BJ (cell line): ENCODE measurements around the gene KIF4B. TPM values are rescaled to one million over a fixed set of nuclear protein-coding genes. Genes with fewer than 3 reads are reported as not detected.
A peak's percentile ranks its signal among the peaks of the same experiment; 100 is the strongest.
"Not testable (repeated sequence)": the region's sequence is repeated elsewhere in the genome, so short reads cannot be mapped to it uniquely, and the experiment has no call there.

ENCODE experiments used
- CTCF ChIA-PET: fragments of 350-600 bp; formaldehyde crosslinking; extraction: SDS; loops from one replicate; lab custom pipeline; 2021; ENCODE audit warnings: antibody characterized with exemption, inconsistent platforms; lab: Yijun Ruan, JAX
- POLR2A ChIA-PET: fragments of 300-600 bp; sonication (Branson Sonifier 250); formaldehyde crosslinking; extraction: SDS; loops from one replicate; lab custom pipeline; 2021; ENCODE audit warnings: antibody characterized with exemption; lab: Charles Lee
- DNase-seq: peaks from one replicate; pipeline ENCODE4 v3.0.0-alpha.2; 2011; ENCODE audit warnings: low read depth
- H3K27me3 ChIP-seq: 2 replicates; pipeline ENCODE4 v1.6.0; 2011; ENCODE audit warnings: low read length; ENCODE audit not compliant: control insufficient read depth, insufficient read depth
- H3K36me3 ChIP-seq: 2 replicates; pipeline ENCODE4 v1.5.1; 2011; ENCODE audit warnings: low read length; ENCODE audit not compliant: control insufficient read depth, insufficient read depth
- H3K4me3 ChIP-seq: 2 replicates; pipeline ENCODE4 v1.5.1; 2011; ENCODE audit warnings: low read depth, mild to moderate bottlenecking, control low read depth, low read length
- polyA plus RNA-seq: library from polyadenylated mRNA; depleted of rRNA; stranded (reverse); fragments of >200 nt; gene quantifications from 2 replicates; pipeline ENCODE4 v1.2.3, GENCODE V29; 2011
- TF ChIP-seq, protein P1 (sequence below): IDR thresholded peaks from 2 replicates; pipeline ENCODE4 v1.5.1; 2011; ENCODE audit warnings: low read depth, mild to moderate bottlenecking, control low read depth, inconsistent platforms, low read length, moderate library complexity; ENCODE audit not compliant: insufficient read depth

Gene KIF4B
- polyA plus RNA-seq, 1 experiment: not detected

DNA sequence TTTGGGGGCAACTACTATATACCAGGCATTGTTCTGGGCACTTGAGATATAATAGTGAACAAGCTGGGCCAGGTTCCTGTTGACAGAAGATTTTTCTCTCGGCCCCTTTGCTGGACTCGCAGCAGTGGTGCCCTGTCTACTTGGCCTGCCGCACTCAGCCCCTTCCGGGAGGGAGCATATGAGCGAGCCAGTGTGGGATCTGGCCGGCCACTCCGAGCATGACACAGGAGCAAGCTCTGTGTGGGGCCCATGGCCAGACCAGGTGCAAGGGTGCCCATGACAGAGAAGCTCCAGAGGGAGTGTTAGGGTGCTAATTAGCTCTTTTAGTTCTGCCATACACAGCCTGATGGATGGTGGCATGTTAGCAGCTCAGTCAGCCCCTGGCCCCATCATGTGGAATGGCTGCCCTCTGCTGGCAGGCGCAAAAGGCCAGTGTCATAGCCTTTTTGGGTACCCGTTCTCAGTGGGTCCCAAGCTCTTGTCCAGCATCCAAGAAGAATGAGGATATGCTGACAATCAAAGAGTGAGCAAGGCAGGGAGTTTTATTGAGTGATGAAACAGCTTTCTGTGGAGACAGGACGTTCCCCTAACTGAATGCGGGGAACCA, 9.3 kb upstream of the KIF4B start:
- ChIA-PET POLR2A (no interaction called here), CTCF (interaction anchor here (0.8 to 1.6 kb wide), 4 partner anchors 11 to 31 kb away, joined by 3 to 4 read pairs (median 3); no protein-coding TSS in a partner anchor)
- DNase-seq: no peak
- no peak overlapping the region for H3K4me3 ChIP-seq
- no peaks in the 10 kb centered on the region for H3K27me3 ChIP-seq
- no peaks in the 10 kb centered on the region for H3K36me3 ChIP-seq
- TF ChIP-seq, protein P1, sequence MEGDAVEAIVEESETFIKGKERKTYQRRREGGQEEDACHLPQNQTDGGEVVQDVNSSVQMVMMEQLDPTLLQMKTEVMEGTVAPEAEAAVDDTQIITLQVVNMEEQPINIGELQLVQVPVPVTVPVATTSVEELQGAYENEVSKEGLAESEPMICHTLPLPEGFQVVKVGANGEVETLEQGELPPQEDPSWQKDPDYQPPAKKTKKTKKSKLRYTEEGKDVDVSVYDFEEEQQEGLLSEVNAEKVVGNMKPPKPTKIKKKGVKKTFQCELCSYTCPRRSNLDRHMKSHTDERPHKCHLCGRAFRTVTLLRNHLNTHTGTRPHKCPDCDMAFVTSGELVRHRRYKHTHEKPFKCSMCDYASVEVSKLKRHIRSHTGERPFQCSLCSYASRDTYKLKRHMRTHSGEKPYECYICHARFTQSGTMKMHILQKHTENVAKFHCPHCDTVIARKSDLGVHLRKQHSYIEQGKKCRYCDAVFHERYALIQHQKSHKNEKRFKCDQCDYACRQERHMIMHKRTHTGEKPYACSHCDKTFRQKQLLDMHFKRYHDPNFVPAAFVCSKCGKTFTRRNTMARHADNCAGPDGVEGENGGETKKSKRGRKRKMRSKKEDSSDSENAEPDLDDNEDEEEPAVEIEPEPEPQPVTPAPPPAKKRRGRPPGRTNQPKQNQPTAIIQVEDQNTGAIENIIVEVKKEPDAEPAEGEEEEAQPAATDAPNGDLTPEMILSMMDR: peak; percentile 52

DNA sequence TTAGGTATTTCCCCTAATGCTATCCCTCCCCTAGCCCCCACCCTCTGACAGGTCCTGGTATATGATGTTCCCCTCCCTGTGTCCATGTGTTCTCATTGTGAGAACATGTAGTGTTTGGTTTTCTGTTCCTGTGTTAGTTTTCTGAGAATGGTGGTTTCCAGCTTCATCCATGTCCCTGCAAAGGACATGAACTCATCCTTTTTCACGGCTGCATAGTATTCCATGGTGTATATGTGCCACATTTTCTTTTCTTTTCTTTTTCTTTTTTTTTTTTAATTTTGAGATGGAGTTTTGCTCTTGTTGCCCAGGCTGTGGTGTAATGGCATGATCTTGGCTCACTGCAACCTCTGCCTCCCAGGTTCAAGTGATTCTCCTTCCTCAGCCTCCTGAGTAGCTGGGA, 7.3 kb upstream of the KIF4B start:
- H3K27me3 ChIP-seq, H3K36me3 ChIP-seq, H3K4me3 ChIP-seq, CTCF ChIA-PET, DNase-seq, POLR2A ChIA-PET: not testable (repeated sequence)

GRCh38 chr5:155008669-155009068, 4.9 kb upstream of the KIF4B start:
- TF ChIP-seq, protein P1: no peak
- CTCF ChIA-PET: no interaction called here
- no peak for DNase-seq
- Histone ChIP-seq H3K27me3 (no peaks in the 10 kb centered on the region), H3K4me3 (no peak overlapping the region), H3K36me3 (no peaks in the 10 kb centered on the region)
- POLR2A ChIA-PET: no interaction called here

DNA sequence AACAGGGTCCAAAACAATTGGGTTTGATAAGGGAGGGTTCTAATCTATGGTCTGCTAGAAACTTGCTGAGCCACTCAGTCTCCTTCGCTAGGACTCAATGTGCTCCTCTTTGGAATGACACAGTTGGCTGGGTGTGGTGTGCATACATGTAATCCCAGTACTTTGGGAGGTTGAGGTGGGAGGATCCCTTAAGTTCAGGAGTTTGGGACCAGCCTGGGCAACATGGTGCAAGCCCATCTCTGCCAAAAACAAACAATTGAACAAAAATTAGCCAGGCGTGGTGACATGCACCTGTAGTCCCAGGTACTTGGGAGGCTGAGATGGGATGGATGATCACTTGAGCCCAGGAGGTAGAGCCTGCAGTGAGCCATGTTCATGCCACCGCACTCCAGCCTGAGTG, 2.7 kb upstream of the KIF4B start:
- no peaks in the 10 kb centered on the region for H3K36me3 ChIP-seq
- ChIA-PET CTCF (no interaction called here), POLR2A (no interaction called here)
- DNase-seq: no peak
- H3K4me3 ChIP-seq: no peak overlapping the region
- no peaks in the 10 kb centered on the region for H3K27me3 ChIP-seq
- TF ChIP-seq, protein P1: no peak

DNA sequence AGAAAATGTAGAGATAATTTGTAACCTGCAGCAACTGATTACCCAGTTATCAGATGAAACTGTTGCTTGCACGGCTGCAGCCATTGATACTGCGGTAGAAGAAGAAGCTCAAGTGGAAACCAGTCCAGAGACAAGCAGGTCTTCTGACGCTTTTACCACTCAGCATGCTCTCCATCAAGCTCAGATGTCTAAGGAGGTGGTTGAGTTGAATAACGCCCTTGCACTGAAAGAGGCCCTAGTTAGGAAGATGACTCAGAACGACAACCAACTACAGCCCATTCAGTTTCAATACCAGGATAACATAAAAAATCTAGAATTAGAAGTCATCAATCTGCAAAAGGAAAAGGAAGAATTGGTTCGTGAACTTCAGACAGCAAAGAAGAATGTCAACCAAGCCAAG, 1.7 kb downstream of the KIF4B start:
- ChIA-PET CTCF (interaction anchor here (0.8 to 1.6 kb wide), 2 partner anchors 11 to 13 kb away, joined by 3 read pairs; no protein-coding TSS in a partner anchor), POLR2A (no interaction called here)
- no peak for DNase-seq
- Histone ChIP-seq H3K27me3 (no peaks in the 10 kb centered on the region), H3K36me3 (no peaks in the 10 kb centered on the region), H3K4me3 (no peak overlapping the region)
- TF ChIP-seq, protein P1: no peak

- Histone ChIP-seq H3K27me3 (no peaks in the 10 kb centered on the region), H3K4me3 (no peak overlapping the region), H3K36me3 (no peaks in the 10 kb centered on the region)
- DNase-seq: no peak
- CTCF ChIA-PET: no interaction called here
- POLR2A ChIA-PET: no interaction called here
- TF ChIP-seq, protein P1: no peak
These were observed 4.1 kb downstream of the KIF4B start for GRCh38 chr5:155017610-155018009.
